HG03060 (cell line): Measurements from ENCODE around the gene PPIAL4G.
"Not testable (repeated sequence)": the region's sequence is repeated elsewhere in the genome, so short reads cannot be mapped to it uniquely, and the experiment has no call there.

Experiments
- ATAC-seq: cut with Tn5 transposase; IDR thresholded peaks from one replicate; pipeline ENCODE4 v1.9.1; 2021; ENCODE audit warnings: low read depth, moderate number of reproducible peaks; ENCODE audit not compliant: unreplicated experiment

Gene PPIAL4G

GRCh38 chr1:148483029-148483428 lies at the start of gene PPIAL4G:
TSS of gene PPIAL4G (minus strand) at chr1:148483302. CDS start at chr1:148483252, 50 bp downstream.
- ATAC-seq = not testable (repeated sequence)

- not testable (repeated sequence) for ATAC-seq
Observed at GRCh38 chr1:148532158-148532557, 49.1 kb upstream of the PPIAL4G start.

- not testable (repeated sequence) for ATAC-seq
Observed at GRCh38 chr1:148529101-148529567, 46.0 kb upstream of the PPIAL4G start.

- not testable (repeated sequence) for ATAC-seq
Observed at GRCh38 chr1:148528591-148528990, 45.5 kb upstream of the PPIAL4G start.

- ATAC-seq = not testable (repeated sequence)
Observed at GRCh38 chr1:148526587-148526986, 43.5 kb upstream of the PPIAL4G start.

- not testable (repeated sequence) for ATAC-seq
Observed at GRCh38 chr1:148523205-148524144, 40.4 kb upstream of the PPIAL4G start.

GRCh38 chr1:148522561-148523204 lies 39.6 kb upstream of the PPIAL4G start:
- ATAC-seq = peak; percentile 63

- not testable (repeated sequence) for ATAC-seq
Observed at GRCh38 chr1:148522072-148522471, 39.0 kb upstream of the PPIAL4G start.

- not testable (repeated sequence) for ATAC-seq
Observed at GRCh38 chr1:148514310-148514709, 31.2 kb upstream of the PPIAL4G start.

GRCh38 chr1:148512571-148513184 lies 29.6 kb upstream of the PPIAL4G start:
- ATAC-seq = not testable (repeated sequence)

- not testable (repeated sequence) for ATAC-seq
Observed at GRCh38 chr1:148493933-148494332, 10.8 kb upstream of the PPIAL4G start.

- ATAC-seq = not testable (repeated sequence)
Observed at GRCh38 chr1:148481134-148481533, 2.0 kb downstream of the PPIAL4G start.

GRCh38 chr1:148459694-148460093 lies 23.4 kb downstream of the PPIAL4G start:
- not testable (repeated sequence) for ATAC-seq

GRCh38 chr1:148458901-148459581 lies 24.1 kb downstream of the PPIAL4G start:
- ATAC-seq = not testable (repeated sequence)

GRCh38 chr1:148458398-148458797 lies 24.7 kb downstream of the PPIAL4G start:
- ATAC-seq = not testable (repeated sequence)

- ATAC-seq = not testable (repeated sequence)
Observed at GRCh38 chr1:148452845-148453244, 30.3 kb downstream of the PPIAL4G start.

- not testable (repeated sequence) for ATAC-seq
Observed at GRCh38 chr1:148439654-148440325, 43.3 kb downstream of the PPIAL4G start.

GRCh38 chr1:148435406-148435805 lies 47.7 kb downstream of the PPIAL4G start:
- no peak for ATAC-seq

GRCh38 chr1:148434832-148435231 lies 48.3 kb downstream of the PPIAL4G start:
- ATAC-seq = no peak

- ATAC-seq = not testable (repeated sequence)
Observed at GRCh38 chr1:148432916-148433317, 50.2 kb downstream of the PPIAL4G start.
